Measurements from ENCODE around the gene IGFBP7. TPM values are rescaled to one million over a fixed set of nuclear protein-coding genes. Genes with fewer than 3 reads are reported as not detected.

The IGFBP7 gene
- total RNA-seq, 1 donor from 2014 or later, result 7.6 TPM

DNA sequence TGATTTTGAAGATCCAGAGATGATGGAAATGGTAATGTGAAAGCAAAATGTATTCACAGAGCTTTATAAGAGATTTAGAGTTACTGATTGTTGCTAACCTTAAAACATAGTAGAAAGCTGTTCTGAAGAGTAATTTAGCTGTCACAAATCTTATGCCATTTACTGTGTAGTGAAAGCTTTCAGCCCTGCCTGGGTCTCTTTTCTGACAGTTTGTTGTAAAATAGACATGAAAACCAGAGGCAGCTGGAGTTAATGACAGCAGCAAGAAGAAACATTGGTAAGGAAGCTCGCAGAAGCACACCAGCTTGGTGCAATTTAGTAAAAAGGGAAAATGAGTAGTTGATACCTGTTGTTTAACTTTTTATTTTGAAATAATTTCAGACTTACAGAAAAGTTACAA, 110.4 kb downstream of the IGFBP7 start:
- Mint-ChIP-seq H3K36me3 (ENCODE audit: low read depth, unreplicated experiment) (peaks cover 33% of the 10 kb centered on the region), H3K4me3 (ENCODE audit: unreplicated experiment) (no peak overlapping the region), H3K9me3 (ENCODE audit: unreplicated experiment) (no peaks in the 10 kb centered on the region), H3K27ac (ENCODE audit: unreplicated experiment) (no peak overlapping the region), H3K27me3 (ENCODE audit: unreplicated experiment) (no peaks in the 10 kb centered on the region), H3K4me1 (ENCODE audit: unreplicated experiment) (no peaks in the 10 kb centered on the region)
- no peak for DNase-seq (ENCODE audit: low spot score)
- TF ChIP-seq, protein P1, sequence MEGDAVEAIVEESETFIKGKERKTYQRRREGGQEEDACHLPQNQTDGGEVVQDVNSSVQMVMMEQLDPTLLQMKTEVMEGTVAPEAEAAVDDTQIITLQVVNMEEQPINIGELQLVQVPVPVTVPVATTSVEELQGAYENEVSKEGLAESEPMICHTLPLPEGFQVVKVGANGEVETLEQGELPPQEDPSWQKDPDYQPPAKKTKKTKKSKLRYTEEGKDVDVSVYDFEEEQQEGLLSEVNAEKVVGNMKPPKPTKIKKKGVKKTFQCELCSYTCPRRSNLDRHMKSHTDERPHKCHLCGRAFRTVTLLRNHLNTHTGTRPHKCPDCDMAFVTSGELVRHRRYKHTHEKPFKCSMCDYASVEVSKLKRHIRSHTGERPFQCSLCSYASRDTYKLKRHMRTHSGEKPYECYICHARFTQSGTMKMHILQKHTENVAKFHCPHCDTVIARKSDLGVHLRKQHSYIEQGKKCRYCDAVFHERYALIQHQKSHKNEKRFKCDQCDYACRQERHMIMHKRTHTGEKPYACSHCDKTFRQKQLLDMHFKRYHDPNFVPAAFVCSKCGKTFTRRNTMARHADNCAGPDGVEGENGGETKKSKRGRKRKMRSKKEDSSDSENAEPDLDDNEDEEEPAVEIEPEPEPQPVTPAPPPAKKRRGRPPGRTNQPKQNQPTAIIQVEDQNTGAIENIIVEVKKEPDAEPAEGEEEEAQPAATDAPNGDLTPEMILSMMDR (IDR thresholded peaks at IDR 0.05; ENCODE audit: unreplicated experiment), result no peak

DNA sequence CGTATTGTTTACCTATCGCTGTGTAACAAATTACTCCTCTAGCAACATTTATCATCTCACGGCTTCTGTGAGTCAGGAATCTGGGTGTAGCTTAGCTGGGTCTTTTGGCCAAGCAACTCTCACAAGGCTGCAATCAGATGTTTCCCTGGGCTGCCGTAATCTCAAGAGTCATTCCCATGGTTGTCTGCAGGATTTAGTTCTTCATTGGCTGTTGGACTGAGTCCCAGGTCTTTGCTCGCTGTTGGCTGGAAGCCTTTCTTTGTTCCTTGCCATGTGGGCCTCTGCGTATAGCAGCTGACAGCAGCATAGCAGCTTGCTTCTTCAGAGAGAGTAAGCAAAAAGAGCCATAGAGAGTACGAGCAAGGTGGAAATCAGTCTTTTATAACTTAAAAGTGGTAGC, 114.7 kb downstream of the IGFBP7 start:
- H3K9me3 Mint-ChIP-seq (ENCODE audit: unreplicated experiment), result no peaks in the 10 kb centered on the region
- peak overlapping the region; percentile 51 for H3K4me3 Mint-ChIP-seq (ENCODE audit: unreplicated experiment)
- TF ChIP-seq, protein P1 (IDR thresholded peaks at IDR 0.05; ENCODE audit: unreplicated experiment), result no peak
- no peak overlapping the region for H3K27ac Mint-ChIP-seq (ENCODE audit: unreplicated experiment)
- H3K27me3 Mint-ChIP-seq (ENCODE audit: unreplicated experiment), result no peaks in the 10 kb centered on the region
- H3K36me3 Mint-ChIP-seq (ENCODE audit: low read depth, unreplicated experiment), result peaks cover 42% of the 10 kb centered on the region
- no peak for DNase-seq (ENCODE audit: low spot score)
- H3K4me1 Mint-ChIP-seq (ENCODE audit: unreplicated experiment), result no peaks in the 10 kb centered on the region

DNA sequence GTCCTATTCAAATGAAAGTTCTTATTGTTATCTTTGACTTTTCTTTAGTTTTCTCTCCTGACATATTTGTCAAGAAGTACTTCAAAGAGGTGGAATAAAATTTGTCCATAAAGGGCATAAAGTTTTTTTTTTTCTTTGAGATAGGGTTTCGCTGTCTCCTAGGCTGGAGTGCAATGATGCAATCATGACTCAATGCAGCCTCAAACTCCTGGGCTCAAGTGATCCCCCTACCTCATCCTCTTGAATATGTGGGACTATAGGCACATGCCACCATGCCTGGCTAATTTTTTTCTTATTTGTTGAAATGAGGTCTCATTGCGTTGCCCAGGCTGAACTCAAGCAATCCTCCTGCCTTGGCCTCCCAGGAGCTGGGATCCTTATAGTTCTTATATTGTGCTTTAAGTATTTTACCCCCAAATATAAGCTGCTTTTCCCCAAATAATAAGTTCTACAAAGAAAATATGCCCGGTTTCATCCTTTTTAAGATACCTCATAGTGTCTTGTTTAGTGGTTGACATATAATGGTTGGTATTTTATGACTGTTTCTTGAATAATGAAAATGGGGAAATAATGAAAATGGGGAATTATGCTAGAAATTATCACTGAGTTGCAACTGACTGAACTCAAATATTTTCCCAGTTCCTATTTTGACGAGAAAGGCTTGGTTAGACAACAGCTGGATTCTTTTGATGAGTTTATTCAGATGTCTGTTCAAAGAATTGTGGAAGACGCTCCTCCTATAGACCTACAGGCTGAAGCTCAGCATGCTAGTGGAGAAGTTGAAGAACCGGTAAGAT, 119.9 kb downstream of the IGFBP7 start:
- no peaks in the 10 kb centered on the region for H3K4me1 Mint-ChIP-seq (ENCODE audit: unreplicated experiment)
- H3K27ac Mint-ChIP-seq (ENCODE audit: unreplicated experiment), result no peak overlapping the region
- no peak for DNase-seq (ENCODE audit: low spot score)
- H3K4me3 Mint-ChIP-seq (ENCODE audit: unreplicated experiment), result no peak overlapping the region
- peaks cover 18% of the 10 kb centered on the region for H3K36me3 Mint-ChIP-seq (ENCODE audit: low read depth, unreplicated experiment)
- no peaks in the 10 kb centered on the region for H3K9me3 Mint-ChIP-seq (ENCODE audit: unreplicated experiment)
- H3K27me3 Mint-ChIP-seq (ENCODE audit: unreplicated experiment), result peaks cover 2% of the 10 kb centered on the region
- TF ChIP-seq, protein P1 (IDR thresholded peaks at IDR 0.05; ENCODE audit: unreplicated experiment), result no peak

DNA sequence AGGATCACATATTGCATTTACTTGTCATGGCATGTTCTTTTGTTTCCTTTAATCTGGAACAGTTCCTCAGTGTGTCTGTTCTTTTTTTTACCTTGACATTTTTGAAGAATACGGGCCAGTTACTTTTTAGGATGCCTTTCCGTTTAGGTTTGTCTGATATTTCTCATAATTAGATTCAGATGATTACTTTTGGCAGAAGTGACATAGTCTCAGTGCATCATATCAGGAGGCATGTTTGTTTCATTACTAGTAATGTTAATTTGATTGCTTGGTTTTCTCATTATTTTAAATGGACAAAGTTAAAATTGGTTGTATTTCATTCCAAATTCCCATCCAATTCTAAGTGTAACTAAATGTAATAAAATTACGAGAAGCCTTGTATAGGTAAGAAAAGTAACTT, 123.2 kb downstream of the IGFBP7 start:
- peaks cover 7% of the 10 kb centered on the region for H3K4me1 Mint-ChIP-seq (ENCODE audit: unreplicated experiment)
- peaks cover 13% of the 10 kb centered on the region for H3K36me3 Mint-ChIP-seq (ENCODE audit: low read depth, unreplicated experiment)
- H3K27me3 Mint-ChIP-seq (ENCODE audit: unreplicated experiment), result peaks cover 2% of the 10 kb centered on the region
- DNase-seq (ENCODE audit: low spot score), result no peak
- H3K4me3 Mint-ChIP-seq (ENCODE audit: unreplicated experiment), result no peak overlapping the region
- no peaks in the 10 kb centered on the region for H3K9me3 Mint-ChIP-seq (ENCODE audit: unreplicated experiment)
- no peak overlapping the region for H3K27ac Mint-ChIP-seq (ENCODE audit: unreplicated experiment)
- TF ChIP-seq, protein P1 (IDR thresholded peaks at IDR 0.05; ENCODE audit: unreplicated experiment), result no peak

DNA sequence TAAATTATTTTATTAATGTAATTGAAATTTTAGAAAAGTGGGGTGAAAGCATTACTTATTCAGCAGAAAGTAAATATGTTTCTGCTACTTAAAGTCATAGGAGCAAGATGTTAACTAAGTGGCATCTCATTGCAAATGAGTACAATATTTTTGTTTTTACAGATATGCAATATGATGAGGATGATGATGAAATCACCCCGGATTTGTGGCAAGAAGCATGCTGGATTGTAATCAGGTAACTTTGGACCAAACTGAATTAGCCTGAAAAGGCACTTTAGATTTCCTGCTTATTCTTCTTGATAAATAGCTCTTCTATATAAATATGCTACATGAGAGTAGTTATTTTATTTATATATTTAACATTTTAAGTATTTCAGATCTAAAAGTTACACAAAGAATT, 124.0 kb downstream of the IGFBP7 start:
- H3K27me3 Mint-ChIP-seq (ENCODE audit: unreplicated experiment), result peaks cover 2% of the 10 kb centered on the region
- no peak overlapping the region for H3K4me3 Mint-ChIP-seq (ENCODE audit: unreplicated experiment)
- no peak overlapping the region for H3K27ac Mint-ChIP-seq (ENCODE audit: unreplicated experiment)
- H3K4me1 Mint-ChIP-seq (ENCODE audit: unreplicated experiment), result peaks cover 14% of the 10 kb centered on the region
- TF ChIP-seq, protein P1 (IDR thresholded peaks at IDR 0.05; ENCODE audit: unreplicated experiment), result no peak
- H3K36me3 Mint-ChIP-seq (ENCODE audit: low read depth, unreplicated experiment), result peaks cover 5% of the 10 kb centered on the region
- DNase-seq (ENCODE audit: low spot score), result no peak
- H3K9me3 Mint-ChIP-seq (ENCODE audit: unreplicated experiment), result no peaks in the 10 kb centered on the region
